Measurements from ENCODE around the gene XPR1.

DNA sequence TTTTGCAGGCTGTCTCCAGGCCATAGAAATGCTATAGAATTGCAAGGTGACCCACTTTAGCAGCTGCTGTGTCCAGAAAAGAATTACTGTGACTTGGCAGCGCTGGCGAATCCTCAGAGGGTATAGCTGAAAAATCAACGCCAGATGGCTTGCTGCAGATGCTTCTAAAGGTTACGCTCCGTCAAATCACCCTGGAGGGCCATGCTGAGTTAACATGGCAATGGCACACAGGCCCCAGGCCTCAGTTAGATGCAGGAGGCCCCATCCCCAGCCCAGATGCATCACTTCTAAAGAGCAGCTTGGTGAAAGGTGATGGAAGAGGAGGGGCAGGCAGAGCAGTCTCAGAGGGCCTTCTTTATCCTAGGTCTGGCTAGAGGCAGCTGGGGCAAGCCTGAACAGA is 298.9 kb downstream of the XPR1 start:
- TF ChIP-seq POLR2A (IDR thresholded peaks at IDR 0.05; ENCODE audit: extremely low read depth, insufficient read length), result no peak
- TF ChIP-seq CTCF (IDR thresholded peaks at IDR 0.05; ENCODE audit: low read depth, low read length), result no peak
